ELR (cell line): ENCODE measurements around the gene STAG2.
"Not testable (repeated sequence)": the region's sequence is repeated elsewhere in the genome, so short reads cannot be mapped to it uniquely, and the experiment has no call there.

Source experiments
- DNase-seq: peaks from one replicate; pipeline ENCODE4 v3.0.0-alpha.2; 2015; ENCODE audit warnings: low read depth

The STAG2 gene

GRCh38 chrX:123961268-123962005, at the start of gene STAG2:
STAG2 (plus strand) TSS chrX:123961706; CDS start chrX:124022628, 60,922 bp downstream.
- DNase-seq: peak; percentile 88

GRCh38 chrX:123917069-123917468, 44.4 kb upstream of the STAG2 start:
- no peak for DNase-seq

GRCh38 chrX:123918106-123918721, 43.3 kb upstream of the STAG2 start:
- no peak for DNase-seq

- peak; percentile 77 for DNase-seq
Observed at GRCh38 chrX:123920105-123920785, 41.3 kb upstream of the STAG2 start.

GRCh38 chrX:123923211-123923610, 38.3 kb upstream of the STAG2 start:
- DNase-seq: no peak

GRCh38 chrX:123924186-123924585, 37.3 kb upstream of the STAG2 start:
- no peak for DNase-seq

- DNase-seq: no peak
Observed at GRCh38 chrX:123927845-123928244, 33.7 kb upstream of the STAG2 start.

- DNase-seq: not testable (repeated sequence)
Observed at GRCh38 chrX:123932055-123932454, 29.5 kb upstream of the STAG2 start.

GRCh38 chrX:123943074-123943473, 18.4 kb upstream of the STAG2 start:
- no peak for DNase-seq

- DNase-seq: no peak
Observed at GRCh38 chrX:123943488-123943887, 18.0 kb upstream of the STAG2 start.

GRCh38 chrX:123949846-123950245, 11.7 kb upstream of the STAG2 start:
- no peak for DNase-seq

- DNase-seq: peak; percentile 46
Observed at GRCh38 chrX:123959281-123960063, 2.0 kb upstream of the STAG2 start.

GRCh38 chrX:123960956-123961267, 594 bp upstream of the STAG2 start:
- DNase-seq: no peak

GRCh38 chrX:123962006-123962467, 531 bp downstream of the STAG2 start:
- peak; percentile 66 for DNase-seq

- peak; percentile 94 for DNase-seq
Observed at GRCh38 chrX:123962794-123963373, 1.4 kb downstream of the STAG2 start.

- peak; percentile 42 for DNase-seq
Observed at GRCh38 chrX:123964156-123964834, 2.8 kb downstream of the STAG2 start.

GRCh38 chrX:123965712-123966111, 4.2 kb downstream of the STAG2 start:
- no peak for DNase-seq

GRCh38 chrX:123967497-123967896, 6.0 kb downstream of the STAG2 start:
- no peak for DNase-seq

- DNase-seq: no peak
Observed at GRCh38 chrX:123968383-123969050, 7.0 kb downstream of the STAG2 start.

GRCh38 chrX:123971982-123972381, 10.5 kb downstream of the STAG2 start:
- DNase-seq: no peak

GRCh38 chrX:123973921-123974320, 12.4 kb downstream of the STAG2 start:
- no peak for DNase-seq
